GM21367 (cell line): Measurements from ENCODE around the gene TMEM131.

Experiments used
- ATAC-seq: cut with Tn5 transposase; IDR thresholded peaks from one replicate; pipeline ENCODE4 v1.9.1; 2021; ENCODE audit not compliant: unreplicated experiment

TMEM131 gene

GRCh38 chr2:97994476-97994875, 1.3 kb downstream of the TMEM131 start:
- no peak for ATAC-seq

- no peak for ATAC-seq
These were observed 1.8 kb downstream of the TMEM131 start for GRCh38 chr2:97993926-97994325.

GRCh38 chr2:97992836-97993825, 2.6 kb downstream of the TMEM131 start:
- no peak for ATAC-seq

GRCh38 chr2:97991081-97991856, 4.5 kb downstream of the TMEM131 start:
- no peak for ATAC-seq

- no peak for ATAC-seq
These were observed 7.0 kb downstream of the TMEM131 start for GRCh38 chr2:97988722-97989121.

- no peak for ATAC-seq
These were observed 9.8 kb downstream of the TMEM131 start for GRCh38 chr2:97985998-97986397.

GRCh38 chr2:97983698-97984097, 12.1 kb downstream of the TMEM131 start:
- no peak for ATAC-seq

- no peak for ATAC-seq
These were observed 12.6 kb downstream of the TMEM131 start for GRCh38 chr2:97983134-97983533.

GRCh38 chr2:97982621-97983020, 13.1 kb downstream of the TMEM131 start:
- no peak for ATAC-seq

GRCh38 chr2:97981961-97982360, 13.8 kb downstream of the TMEM131 start:
- ATAC-seq, result no peak

GRCh38 chr2:97979904-97980303, 15.8 kb downstream of the TMEM131 start:
- no peak for ATAC-seq

- no peak for ATAC-seq
These were observed 21.3 kb downstream of the TMEM131 start for GRCh38 chr2:97974471-97974870.

- no peak for ATAC-seq
These were observed 25.3 kb downstream of the TMEM131 start for GRCh38 chr2:97970293-97971060.

GRCh38 chr2:97969081-97970067, 26.4 kb downstream of the TMEM131 start:
- ATAC-seq, result no peak

GRCh38 chr2:97967931-97968627, 27.7 kb downstream of the TMEM131 start:
- no peak for ATAC-seq

GRCh38 chr2:97967216-97967592, 28.5 kb downstream of the TMEM131 start:
- ATAC-seq, result peak; percentile 25

- ATAC-seq, result peak; percentile 41
These were observed 29.1 kb downstream of the TMEM131 start for GRCh38 chr2:97966545-97967215.

GRCh38 chr2:97965116-97965515, 30.6 kb downstream of the TMEM131 start:
- no peak for ATAC-seq

GRCh38 chr2:97963880-97964279, 31.9 kb downstream of the TMEM131 start:
- ATAC-seq, result no peak
